BJ (cell line): Measurements from ENCODE around the gene UBE2L3. TPM values are rescaled to one million over a fixed set of nuclear protein-coding genes. Genes with fewer than 3 reads are reported as not detected.
"Not testable (repeated sequence)": the region's sequence is repeated elsewhere in the genome, so short reads cannot be mapped to it uniquely, and the experiment has no call there.

Source experiments
- CTCF ChIA-PET: fragments of 350-600 bp; formaldehyde crosslinking; extraction: SDS; loops from one replicate; lab custom pipeline; 2021; ENCODE audit warnings: antibody characterized with exemption, inconsistent platforms; lab: Yijun Ruan, JAX
- POLR2A ChIA-PET: fragments of 300-600 bp; sonication (Branson Sonifier 250); formaldehyde crosslinking; extraction: SDS; loops from one replicate; lab custom pipeline; 2021; ENCODE audit warnings: antibody characterized with exemption; lab: Charles Lee
- DNase-seq: peaks from one replicate; pipeline ENCODE4 v3.0.0-alpha.2; 2011; ENCODE audit warnings: low read depth
- H3K27me3 ChIP-seq: 2 replicates; pipeline ENCODE4 v1.6.0; 2011; ENCODE audit warnings: low read length; ENCODE audit not compliant: control insufficient read depth, insufficient read depth
- H3K36me3 ChIP-seq: 2 replicates; pipeline ENCODE4 v1.5.1; 2011; ENCODE audit warnings: low read length; ENCODE audit not compliant: control insufficient read depth, insufficient read depth
- H3K4me3 ChIP-seq: 2 replicates; pipeline ENCODE4 v1.5.1; 2011; ENCODE audit warnings: low read depth, mild to moderate bottlenecking, control low read depth, low read length
- polyA plus RNA-seq: library from polyadenylated mRNA; depleted of rRNA; stranded (reverse); fragments of >200 nt; gene quantifications from 2 replicates; pipeline ENCODE4 v1.2.3, GENCODE V29; 2011
- TF ChIP-seq, protein P1 (sequence below): IDR thresholded peaks from 2 replicates; pipeline ENCODE4 v1.5.1; 2011; ENCODE audit warnings: low read depth, mild to moderate bottlenecking, control low read depth, inconsistent platforms, low read length, moderate library complexity; ENCODE audit not compliant: insufficient read depth

The UBE2L3 gene
- polyA plus RNA-seq, 1 experiment, result 47.3 TPM

DNA sequence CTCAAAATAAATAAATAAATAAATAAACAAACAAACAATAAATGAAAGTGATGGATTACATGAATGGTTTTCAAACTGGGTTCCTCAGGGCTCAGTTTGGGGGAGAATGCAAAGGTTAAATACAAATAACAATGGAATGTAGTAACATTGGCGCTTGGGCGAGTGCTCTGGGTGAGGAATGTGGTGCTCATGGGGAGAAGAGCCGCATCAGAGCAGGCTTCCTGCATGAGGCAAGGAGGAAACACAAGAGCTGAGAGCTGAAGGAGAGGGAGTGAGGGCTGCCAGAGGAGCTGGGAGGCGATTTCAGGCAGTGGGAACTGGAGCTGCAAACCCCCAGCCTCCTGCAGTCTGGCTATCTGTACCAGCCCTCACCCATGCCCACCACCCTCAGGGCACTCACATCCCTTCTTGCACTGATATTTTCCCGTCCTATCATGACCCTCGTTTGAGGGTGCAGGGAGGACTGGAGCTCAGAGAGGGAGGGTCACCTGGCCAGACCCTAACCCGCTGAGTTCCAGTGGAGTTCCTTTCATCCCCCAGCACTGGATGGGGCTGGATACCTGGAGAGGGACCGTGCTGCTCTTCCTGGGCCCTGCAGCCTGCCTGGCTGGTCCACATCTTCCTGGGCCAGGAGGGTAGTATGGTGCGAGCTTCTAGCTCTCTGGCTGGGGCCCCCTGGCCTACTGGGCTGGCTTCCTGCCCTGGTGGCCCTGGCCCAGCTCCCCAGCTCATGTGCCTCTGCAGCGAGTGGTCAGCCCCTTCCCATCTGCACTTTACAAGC, 8.0 kb upstream of the UBE2L3 start:
- H3K36me3 ChIP-seq, POLR2A ChIA-PET, DNase-seq, H3K4me3 ChIP-seq, CTCF ChIA-PET, H3K27me3 ChIP-seq: not testable (repeated sequence)

- DNase-seq, H3K36me3 ChIP-seq, POLR2A ChIA-PET: not testable (repeated sequence)
These were observed 6.9 kb upstream of the UBE2L3 start for GRCh38 chr22:21560657-21561056.

GRCh38 chr22:21563912-21564311, 3.6 kb upstream of the UBE2L3 start:
- POLR2A ChIA-PET, result no interaction called here
- no peak overlapping the region for H3K4me3 ChIP-seq
- no peaks in the 10 kb centered on the region for H3K27me3 ChIP-seq
- TF ChIP-seq, protein P1, sequence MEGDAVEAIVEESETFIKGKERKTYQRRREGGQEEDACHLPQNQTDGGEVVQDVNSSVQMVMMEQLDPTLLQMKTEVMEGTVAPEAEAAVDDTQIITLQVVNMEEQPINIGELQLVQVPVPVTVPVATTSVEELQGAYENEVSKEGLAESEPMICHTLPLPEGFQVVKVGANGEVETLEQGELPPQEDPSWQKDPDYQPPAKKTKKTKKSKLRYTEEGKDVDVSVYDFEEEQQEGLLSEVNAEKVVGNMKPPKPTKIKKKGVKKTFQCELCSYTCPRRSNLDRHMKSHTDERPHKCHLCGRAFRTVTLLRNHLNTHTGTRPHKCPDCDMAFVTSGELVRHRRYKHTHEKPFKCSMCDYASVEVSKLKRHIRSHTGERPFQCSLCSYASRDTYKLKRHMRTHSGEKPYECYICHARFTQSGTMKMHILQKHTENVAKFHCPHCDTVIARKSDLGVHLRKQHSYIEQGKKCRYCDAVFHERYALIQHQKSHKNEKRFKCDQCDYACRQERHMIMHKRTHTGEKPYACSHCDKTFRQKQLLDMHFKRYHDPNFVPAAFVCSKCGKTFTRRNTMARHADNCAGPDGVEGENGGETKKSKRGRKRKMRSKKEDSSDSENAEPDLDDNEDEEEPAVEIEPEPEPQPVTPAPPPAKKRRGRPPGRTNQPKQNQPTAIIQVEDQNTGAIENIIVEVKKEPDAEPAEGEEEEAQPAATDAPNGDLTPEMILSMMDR, result no peak
- CTCF ChIA-PET, result interaction anchor here (1.1 kb wide), 1 partner anchor 77 kb away, joined by 4 read pairs; no protein-coding TSS in a partner anchor
- DNase-seq, result no peak
- H3K36me3 ChIP-seq, result no peaks in the 10 kb centered on the region

More at GRCh38 chr22:21560657-21561056, 6.9 kb upstream of the UBE2L3 start:
- CTCF ChIA-PET, H3K27me3 ChIP-seq, H3K4me3 ChIP-seq: not testable (repeated sequence)

DNA sequence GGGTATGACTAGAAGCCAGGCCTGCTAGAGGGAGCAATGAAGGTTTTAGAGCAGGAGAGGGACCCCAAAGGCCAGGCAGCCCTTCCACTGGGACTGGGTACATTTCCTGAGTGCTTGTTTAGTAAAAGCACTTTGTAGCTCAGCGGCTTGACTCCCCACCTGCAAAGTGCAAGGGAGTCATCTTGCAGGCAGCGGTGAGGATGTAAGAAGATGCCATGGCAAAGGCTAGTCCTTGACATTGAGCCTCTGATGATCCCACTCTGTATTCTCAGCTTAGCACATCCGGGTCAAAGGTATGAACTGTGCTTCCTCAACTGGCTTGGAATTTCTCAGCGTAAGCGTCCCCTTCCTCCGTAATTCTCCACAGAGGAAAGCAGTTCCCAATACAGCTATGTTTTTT, 3.1 kb upstream of the UBE2L3 start:
- TF ChIP-seq, protein P1, result no peak
- no peak for DNase-seq
- no peak overlapping the region for H3K4me3 ChIP-seq
- H3K36me3 ChIP-seq, result no peaks in the 10 kb centered on the region
- CTCF ChIA-PET, result interaction anchor here (1.1 kb wide), 1 partner anchor 77 kb away, joined by 4 read pairs; no protein-coding TSS in a partner anchor
- POLR2A ChIA-PET, result no interaction called here
- H3K27me3 ChIP-seq, result no peaks in the 10 kb centered on the region

GRCh38 chr22:21568347-21569075, 997 bp downstream of the UBE2L3 start:
- ChIA-PET CTCF (interaction anchor here (1.8 to 2.3 kb wide), 2 partner anchors 20 to 74 kb away, joined by 6 to 7 read pairs; partner anchors contain the start of gene SDF2L1), POLR2A (no interaction called here)
- Histone ChIP-seq H3K4me3 (peak overlapping the region; percentile 46), H3K27me3 (no peaks in the 10 kb centered on the region), H3K36me3 (no peaks in the 10 kb centered on the region)
- no peak for DNase-seq
- TF ChIP-seq, protein P1, result no peak

- DNase-seq, H3K27me3 ChIP-seq, H3K36me3 ChIP-seq, POLR2A ChIA-PET: not testable (repeated sequence)
- CTCF ChIA-PET, result interaction anchor here (1.8 to 2.3 kb wide), 2 partner anchors 19 to 73 kb away, joined by 6 to 7 read pairs; partner anchors contain the start of gene SDF2L1
- H3K4me3 ChIP-seq, result peak overlapping the region; percentile 46
These were observed 1.5 kb downstream of the UBE2L3 start for GRCh38 chr22:21569076-21569427.
